ENCODE measurements around the gene CLDN25. TPM values are rescaled to one million over a fixed set of nuclear protein-coding genes. Genes with fewer than 3 reads are reported as not detected.

CLDN25 gene
- total RNA-seq, 1 donor from 2014 or later, result not detected

DNA sequence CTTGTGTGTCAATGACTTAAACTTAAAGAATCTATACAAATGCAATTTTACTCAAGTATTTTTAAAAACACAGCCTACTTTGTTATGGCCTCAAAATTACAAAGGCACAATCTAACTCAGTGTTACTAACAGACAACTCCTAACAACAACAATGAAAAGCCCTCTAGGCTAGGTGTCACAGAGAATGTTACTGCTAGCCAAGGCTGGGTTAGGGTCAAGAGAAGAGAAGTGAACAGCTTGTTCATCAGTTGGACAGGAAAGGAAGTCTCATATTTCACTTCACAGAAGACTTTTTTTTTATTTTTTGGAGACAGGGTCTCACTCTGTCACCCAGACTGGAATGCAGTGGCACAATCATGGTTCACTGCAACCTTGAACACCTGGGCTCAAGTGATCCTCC, 26.0 kb downstream of the CLDN25 start:
- FAIRE-seq, result no peak
- DNase-seq (ENCODE audit: low spot score in 2 of 2), result no peak

DNA sequence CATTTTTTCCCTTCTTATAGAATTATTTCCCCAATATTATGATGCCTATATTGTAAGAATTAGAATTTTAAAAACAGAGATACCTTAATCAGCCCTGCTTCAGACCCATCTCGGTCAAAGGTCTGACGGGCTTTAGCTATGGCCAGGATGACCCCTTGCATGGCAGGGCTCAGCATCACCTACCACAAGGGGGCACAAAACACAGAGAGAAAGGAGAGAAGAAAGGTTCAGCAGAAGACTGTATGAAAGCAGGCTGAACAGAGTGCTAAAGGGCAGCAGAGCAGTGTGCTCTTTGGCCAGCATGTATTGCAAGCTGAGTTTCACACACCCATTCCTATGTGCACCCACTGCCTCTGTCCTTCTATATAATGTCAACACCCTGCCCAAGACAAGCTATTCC, 26.8 kb downstream of the CLDN25 start:
- FAIRE-seq, result no peak
- DNase-seq (ENCODE audit: low spot score in 2 of 2), result no peak

DNA sequence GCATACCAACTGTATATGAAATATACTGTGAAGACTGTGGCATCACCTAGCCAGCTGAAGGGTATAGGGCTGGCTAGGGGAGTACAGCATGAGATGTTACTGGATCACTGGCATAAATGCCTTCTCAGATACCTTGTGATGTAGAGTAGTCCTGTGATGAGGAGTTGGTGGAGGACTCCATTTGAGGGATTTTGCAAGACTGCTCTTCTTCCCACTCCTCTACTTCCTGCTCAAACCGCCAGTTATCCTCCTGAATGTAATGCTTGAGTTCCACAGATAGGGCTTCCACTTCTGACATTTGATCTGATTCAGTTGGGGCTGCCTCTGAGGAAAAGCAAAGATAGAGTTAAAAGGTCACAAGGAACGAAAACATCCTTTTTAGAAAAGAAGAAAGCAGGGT, 29.3 kb downstream of the CLDN25 start:
- FAIRE-seq, result no peak

DNA sequence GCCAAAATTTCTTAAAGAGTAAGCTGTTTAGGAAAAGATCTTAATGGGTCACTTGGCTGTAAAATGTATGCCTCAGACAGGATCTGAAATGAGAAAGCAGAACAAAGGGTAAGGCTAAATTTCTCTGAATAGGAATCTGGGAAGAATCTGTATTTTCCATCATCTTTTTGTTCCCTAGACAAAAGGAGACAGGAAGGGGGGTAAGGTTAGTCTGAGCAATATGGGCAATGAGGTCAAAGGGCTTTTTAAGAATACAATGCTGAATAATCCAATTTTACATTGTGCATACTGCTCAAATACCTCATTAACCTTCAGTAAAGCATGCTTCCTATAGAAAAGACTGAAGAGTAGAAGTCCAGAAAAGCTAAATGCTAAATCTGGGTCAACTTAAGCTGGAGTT, 34.6 kb downstream of the CLDN25 start:
- FAIRE-seq (no peak), DNase-seq (ENCODE audit: low spot score in 2 of 2) (no peak)

More for the DNA sequence above, 29.3 kb downstream of the CLDN25 start:
- DNase-seq (ENCODE audit: low spot score in 2 of 2), result no peak

DNA sequence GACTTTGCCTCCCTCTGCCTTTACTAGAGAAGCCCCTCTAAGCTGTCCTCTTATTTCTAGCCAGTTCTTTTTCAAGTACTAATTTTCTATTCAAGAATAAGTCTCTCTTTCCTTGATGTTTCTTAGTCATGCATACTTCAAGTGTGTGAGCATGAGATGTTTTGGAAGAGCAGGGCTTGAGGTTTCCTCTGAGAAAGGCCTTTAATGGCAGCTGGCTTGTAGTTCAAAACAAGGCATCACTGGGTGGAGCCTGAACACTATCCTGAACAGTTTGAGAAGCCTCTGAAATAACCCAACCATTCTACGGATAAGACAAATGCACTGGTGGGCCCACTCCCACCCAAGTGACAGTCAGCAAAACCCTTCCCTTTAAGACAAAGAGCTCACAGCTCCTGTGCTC, 37.6 kb downstream of the CLDN25 start:
- DNase-seq (ENCODE audit: low spot score in 2 of 2) (no peak), FAIRE-seq (no peak)

DNA sequence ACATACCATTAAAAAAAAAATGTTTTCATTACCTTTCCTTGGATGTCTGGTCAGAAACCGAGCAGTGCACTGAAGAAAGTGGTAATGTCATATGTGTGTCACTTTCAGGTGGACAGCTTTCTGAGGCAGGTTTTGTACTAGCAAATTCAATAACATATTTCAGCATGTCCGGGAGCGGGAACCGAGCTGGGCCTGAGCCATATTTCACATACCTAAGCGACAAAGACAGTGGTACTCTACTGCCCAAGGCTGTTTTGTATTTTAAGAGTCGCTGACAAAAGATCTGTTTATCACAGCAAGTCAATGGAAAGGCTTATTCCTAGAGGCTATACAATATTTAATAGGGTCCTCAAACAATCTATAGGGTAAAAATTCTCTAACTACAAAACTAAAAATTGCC, 38.0 kb downstream of the CLDN25 start:
- no peak for DNase-seq (ENCODE audit: low spot score in 2 of 2)
- no peak for FAIRE-seq

DNA sequence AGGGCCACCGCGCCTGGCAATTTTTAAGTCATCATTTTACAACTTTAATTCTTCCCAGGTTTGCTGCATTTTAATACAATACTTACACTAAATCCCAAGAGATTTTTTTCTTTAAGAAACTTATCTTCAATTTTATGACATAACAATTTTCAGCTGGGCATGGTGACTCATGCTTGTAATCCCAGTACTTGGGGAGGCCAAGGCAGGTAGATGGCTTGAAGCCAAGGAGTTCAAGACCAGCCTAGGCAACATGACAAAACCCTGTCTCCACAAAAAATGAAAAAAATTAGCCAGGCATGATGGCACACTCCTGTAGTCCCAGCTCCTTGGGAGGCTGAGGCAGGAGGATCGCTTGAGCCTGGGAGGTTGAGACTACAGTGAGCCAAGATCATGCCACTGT, 38.8 kb downstream of the CLDN25 start:
- no peak for FAIRE-seq
- DNase-seq (ENCODE audit: low spot score in 2 of 2), result no peak

DNA sequence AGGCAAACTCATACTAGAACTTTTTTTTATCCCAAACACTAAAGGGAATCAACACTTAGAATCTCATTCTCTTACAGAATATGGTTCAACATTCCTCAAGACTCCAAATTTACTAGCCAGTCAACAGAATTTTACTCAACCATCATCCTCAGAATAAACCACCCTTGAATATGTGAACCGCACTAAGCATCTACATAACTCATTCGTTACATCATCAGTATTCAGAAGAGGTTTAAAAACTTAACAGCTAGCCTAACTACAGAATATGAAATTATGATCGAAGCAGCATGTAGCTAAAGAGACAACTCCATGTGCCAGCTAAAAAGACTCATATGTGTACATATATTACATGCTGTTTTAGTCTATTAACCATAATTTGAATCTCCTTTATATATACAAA, 47.9 kb downstream of the CLDN25 start:
- DNase-seq (ENCODE audit: low spot score in 2 of 2), result no peak
- FAIRE-seq, result no peak

DNA sequence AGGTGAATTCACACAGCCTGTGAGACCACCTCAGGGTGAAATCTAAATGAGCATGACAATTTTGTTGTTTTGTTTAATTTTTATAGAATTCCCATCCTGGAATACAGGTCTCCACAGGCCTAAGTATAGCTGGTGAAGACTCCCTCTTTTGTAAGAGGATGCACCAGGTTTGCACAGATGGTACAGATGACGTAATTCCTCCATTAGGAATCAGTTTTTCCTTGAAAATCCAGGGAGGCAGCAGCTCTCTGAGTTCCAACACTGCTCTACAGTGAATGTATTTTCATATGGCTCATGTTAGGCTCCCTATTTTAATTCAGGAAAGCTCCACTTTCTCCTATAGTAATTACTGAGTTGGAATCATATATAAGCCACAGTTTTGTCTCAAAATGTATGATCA, 48.6 kb downstream of the CLDN25 start:
- DNase-seq (ENCODE audit: low spot score in 2 of 2) (no peak), FAIRE-seq (no peak)

DNA sequence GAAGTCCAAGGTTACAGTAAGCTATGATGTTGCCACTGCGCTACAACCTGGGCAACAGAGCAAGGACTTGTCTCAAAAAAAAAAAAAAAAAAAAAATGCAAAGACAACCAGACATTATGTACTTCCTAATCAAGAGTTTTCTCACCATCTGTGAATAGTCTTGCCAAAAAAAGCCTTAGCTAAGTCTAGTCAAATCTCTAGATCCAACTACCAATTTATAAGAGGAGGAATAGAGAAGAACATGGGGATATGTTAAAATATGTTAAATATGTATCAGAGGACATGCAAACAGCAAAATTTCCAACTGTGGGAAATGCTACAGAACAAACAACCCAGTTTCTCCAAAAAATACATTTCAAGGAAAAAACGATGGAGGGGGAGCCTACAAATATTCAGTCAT, 50.2 kb downstream of the CLDN25 start:
- DNase-seq (ENCODE audit: low spot score in 2 of 2) (no peak), FAIRE-seq (no peak)

Small RNA genes lying within 50 kb of the gene (small RNA-seq; reads per million reads assigned to genes)
- gene LRRC37A13P, result not detected
- not detected for gene RPS29P19

Other genes with a start within 250 kb of the CLDN25 start
- 0.41 TPM for gene TMPRSS5, start 73.5 kb upstream of the CLDN25 start, total RNA-seq
- 12.6 TPM for gene ZW10, start 6.1 kb upstream of the CLDN25 start, total RNA-seq
- gene USP28, start 95.8 kb downstream of the CLDN25 start, total RNA-seq, result 28.1 TPM
- 0.41 TPM for gene HTR3B, start 125.0 kb downstream of the CLDN25 start, total RNA-seq
- 1.2 TPM for gene HTR3A, start 195.3 kb downstream of the CLDN25 start, total RNA-seq